GM23248 (cell line): ENCODE measurements around the gene UBL3.

Experiments used
- EZH2 ChIP-seq: fragments of 200-600 bp; sonication (generic); IDR thresholded peaks from 2 replicates; pipeline ENCODE4 v1.6.1; 2018; ENCODE audit warnings: antibody characterized with exemption, mild to moderate bottlenecking; ENCODE audit not compliant: insufficient read depth, poor library complexity, severe bottlenecking
- EZH2phosphoT487 ChIP-seq: fragments of 200-600 bp; sonication (generic); IDR thresholded peaks from 2 replicates; pipeline ENCODE4 v1.6.1; 2018; ENCODE audit warnings: antibody characterized with exemption, moderate library complexity, mild to moderate bottlenecking, low read depth; ENCODE audit not compliant: insufficient read depth

GRCh38 chr13:29852472-29853054, 2.1 kb upstream of the UBL3 start:
- TF ChIP-seq EZH2 (no peak), EZH2phosphoT487 (no peak)
